Amygdala (tissue), 56 donors: ENCODE results near the gene RPS10.
"Not testable (repeated sequence)": the region's sequence is repeated elsewhere in the genome, so short reads cannot be mapped to it uniquely, and the experiment has no call there.

Source experiments
- DNase-seq, 56 donors: peaks; one replicate each; lab custom pipeline; 2025; lab: John Stamatoyannopoulos, UW

The RPS10 gene

DNA sequence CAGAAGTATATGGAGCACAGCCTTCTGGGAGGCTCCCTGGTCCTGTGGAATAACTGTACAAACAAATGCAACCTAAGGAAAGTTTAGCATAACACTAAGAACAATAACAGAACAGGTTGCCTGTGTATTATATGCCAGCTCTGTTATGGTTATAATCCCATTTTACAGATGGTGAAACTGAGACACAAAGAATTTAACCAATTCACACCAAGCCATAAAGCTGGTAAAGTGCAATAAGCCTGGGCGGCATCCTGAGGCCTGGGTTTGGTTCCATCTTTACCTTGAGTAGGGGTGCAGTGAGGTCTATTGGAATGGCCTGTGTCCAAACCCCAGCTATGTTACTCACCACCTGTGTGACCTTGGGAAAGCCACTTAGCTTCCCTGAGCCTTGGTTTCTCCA lies 25.3 kb upstream of the RPS10 start:
- no peak for DNase-seq

DNA sequence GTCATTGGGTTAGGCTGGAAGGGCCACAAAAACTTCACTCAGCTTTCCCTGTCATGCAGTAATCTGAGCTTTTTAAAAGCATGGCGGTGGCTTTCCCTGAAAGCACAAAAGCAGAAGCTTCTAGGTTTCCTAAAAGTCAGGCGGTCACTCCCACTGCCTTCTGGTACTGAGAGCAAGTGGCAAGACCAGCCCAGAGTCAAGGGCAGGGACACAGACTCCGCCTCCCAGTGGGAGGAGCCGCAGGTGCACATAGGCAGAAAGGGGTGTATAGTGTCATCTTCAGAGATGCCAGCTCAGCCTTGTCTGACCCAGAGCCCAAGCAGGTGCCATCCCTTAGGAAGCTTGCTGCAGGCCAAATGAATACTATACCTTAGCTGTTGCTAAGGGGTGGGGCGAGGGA lies 22.0 kb upstream of the RPS10 start:
- no peak for DNase-seq

DNA sequence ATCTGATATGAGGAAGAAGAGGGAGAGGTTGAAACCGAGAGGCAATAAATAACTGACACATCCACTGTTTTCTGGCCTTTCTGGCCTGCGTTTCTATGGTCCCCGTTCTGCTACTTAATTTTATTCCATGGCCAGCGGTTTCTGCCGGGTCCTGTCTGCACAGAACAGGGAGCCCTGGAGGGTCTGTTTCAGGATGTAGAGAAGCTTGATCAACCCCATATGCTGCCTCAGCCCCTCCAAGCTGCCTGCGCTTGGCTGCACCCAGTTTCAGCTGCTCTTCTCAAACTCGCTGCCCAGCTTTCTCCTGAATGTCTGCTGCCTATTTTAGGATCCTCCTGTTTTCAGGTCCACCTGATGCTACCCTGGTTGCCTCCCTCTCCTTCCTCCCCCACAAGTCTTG lies 21.5 kb upstream of the RPS10 start:
- DNase-seq, result no peak

DNA sequence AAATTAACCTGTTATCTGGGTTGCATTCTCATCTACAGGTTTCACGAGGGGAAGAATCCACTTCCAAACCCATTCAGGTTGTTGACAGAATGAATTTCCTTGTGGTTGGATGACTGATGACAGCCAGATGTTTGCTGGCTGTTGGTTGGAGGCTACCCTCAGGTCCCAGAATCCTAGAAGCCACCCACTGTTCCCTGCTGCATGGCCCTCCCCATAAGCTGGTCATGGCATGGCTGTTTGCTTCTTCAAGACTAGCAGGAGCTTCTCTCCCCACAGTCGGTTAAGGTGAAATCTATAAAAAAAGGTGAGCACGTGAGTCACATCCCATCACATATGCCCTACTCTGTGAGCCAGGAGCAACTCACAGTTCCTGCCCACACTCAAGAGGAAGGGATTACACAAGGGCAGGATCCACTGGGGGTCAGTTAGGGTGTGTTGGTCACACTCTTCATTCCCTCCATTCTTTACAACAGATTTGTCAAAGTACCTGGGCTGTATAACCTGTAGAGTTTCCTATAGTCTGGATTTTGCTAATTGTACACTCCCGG lies 19.5 kb upstream of the RPS10 start:
- no peak for DNase-seq

DNA sequence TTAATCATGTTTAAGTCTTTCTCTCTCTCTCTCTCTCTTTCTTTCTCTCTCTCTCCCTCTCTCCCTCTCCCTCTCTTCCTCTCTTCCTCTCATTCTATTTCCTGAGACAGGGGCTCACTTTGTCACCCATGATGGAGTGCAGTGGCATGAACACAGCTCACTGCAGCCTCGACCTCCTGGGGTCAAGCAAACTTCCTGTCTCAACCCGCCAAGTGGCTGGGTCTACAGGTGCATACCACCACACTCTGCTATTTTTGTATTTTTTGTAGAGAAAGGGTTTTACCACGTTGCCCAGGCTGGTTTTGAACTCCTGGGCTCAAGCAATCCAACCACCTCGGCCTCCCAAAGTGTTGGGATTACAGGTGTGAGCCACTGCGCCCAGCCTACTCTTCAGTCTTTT lies 15.7 kb upstream of the RPS10 start:
- DNase-seq, result no peak

DNA sequence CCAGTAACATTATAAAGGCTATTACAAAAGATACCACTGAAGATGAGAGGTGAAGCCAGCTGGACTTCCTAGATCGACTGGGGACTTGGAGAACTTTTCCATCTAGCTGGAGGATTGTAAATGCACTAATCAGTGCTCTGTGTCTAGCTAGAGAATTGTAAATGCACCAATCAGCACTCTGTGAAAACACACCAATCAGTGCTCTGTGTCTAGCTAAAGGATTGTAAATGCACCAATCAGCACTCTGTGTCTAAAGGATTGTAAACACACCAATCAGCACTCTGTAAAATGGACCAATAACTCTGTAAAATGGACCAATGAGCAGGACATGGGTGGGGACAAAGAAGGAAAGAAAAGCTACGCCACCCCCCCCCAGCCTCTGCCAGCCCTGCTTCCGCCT lies 13.6 kb upstream of the RPS10 start:
- DNase-seq, result no peak

DNA sequence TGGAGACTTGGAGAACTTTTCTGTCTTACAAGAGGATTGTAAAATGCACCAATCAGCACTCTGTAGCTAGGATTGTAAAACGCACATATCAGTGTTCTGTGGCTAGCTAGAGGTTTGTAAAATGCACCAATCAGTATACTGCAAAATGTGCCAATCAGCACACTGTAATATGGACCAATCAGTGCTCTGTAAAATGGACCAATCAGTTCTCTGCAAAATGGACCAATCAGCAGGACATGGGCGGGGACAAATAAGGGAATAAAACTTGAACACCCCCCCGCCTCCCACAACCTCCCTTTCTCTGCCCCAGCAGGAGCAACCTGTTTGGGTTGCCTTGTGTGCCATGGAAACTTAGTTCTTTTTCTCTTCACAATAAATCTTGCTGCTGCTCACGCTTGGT lies 12.8 kb upstream of the RPS10 start:
- no peak for DNase-seq

DNA sequence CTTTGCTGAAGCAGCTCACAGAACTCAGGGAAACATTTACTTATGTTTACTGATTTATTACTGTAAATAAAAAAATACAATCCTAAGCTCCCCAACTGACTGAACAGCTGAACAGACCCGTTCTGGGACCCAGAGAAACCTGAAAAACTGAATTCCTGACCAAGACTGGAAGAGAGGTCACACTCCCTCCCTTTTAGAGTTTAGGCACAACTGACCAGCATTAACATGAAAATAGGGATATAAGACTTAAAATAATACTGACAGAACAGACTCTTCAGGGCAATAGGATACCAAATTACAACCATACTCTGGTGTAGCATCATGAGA lies 11.7 kb upstream of the RPS10 start:
- DNase-seq, result no peak

DNA sequence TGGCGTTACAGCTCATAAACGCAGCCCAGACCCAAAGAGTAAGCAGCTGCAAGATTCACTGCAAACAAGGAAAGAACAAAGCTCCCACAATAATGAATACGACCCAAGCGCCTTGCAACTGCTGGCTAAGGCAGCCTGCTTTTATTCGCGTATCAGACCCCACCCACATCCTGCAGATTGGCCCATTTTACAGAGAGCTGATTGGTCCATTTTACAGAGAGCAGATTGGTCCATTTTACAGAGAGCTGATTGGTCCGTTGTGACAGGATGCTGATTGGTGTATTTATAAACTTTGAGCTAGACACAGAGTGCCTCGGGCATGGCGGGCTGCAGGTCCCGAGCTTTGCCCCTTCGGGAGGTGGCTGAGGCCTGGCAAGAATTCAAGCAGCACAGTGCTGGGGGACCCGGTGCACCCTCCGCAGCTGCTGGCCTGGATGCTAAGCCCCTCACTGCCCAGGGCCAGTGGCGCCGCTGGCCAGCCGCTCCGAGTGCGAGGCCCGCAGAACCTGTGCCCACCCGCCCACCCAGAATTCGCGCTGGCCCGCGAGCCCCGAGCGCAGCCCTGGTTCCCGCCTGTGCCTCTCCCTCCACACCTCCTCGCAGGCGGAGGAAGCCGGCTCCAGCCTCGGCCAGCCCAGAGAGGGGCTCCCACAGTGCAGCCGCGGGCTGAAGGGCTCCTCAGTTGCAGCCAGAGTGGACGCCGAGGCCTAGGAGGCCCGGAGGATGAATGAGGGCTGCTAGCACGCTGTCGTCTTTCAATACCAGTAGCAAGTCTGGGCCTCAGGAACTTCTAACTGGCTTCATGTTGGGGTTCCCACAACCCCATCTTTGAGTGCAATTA lies 11.2 kb upstream of the RPS10 start:
- peak in 1 of 56 donors; percentile 13 for DNase-seq

DNA sequence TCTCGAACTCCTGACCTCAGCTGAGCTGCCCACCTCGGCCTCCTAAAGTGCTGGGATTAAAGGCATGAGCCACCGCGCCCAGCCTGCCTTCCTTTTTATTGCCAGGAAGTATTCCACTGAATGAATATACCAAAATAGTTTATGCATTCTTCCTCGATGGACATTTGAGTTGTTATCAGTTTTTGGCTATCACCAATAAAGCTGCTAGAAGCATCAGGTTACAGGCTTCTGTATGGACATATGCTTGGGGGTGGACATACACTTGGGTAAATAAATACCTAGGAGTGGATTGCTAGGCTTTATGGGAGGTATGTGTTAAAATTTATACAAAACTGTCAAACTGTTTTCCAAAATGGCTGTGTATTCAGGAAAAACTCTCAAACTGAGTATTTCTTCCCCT lies 10.0 kb upstream of the RPS10 start:
- DNase-seq, result no peak

DNA sequence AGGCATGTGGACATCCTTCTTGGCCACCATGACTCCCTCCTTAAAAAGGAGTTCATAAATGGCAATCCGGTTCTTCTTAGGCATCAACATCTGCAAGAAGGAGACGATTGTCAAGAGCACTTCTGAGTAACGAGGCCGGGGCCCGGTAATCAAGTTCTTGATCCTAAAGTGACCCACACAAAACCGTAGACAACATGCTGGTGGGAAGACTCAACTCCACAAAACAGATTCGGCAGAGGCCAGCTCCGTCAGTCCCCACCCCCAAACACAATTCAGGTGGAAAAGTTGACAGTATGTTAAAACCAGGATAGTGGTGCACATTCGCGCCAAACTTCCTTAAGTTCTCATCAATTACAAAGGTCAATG lies 754 bp downstream of the RPS10 start:
- DNase-seq, result no peak

DNA sequence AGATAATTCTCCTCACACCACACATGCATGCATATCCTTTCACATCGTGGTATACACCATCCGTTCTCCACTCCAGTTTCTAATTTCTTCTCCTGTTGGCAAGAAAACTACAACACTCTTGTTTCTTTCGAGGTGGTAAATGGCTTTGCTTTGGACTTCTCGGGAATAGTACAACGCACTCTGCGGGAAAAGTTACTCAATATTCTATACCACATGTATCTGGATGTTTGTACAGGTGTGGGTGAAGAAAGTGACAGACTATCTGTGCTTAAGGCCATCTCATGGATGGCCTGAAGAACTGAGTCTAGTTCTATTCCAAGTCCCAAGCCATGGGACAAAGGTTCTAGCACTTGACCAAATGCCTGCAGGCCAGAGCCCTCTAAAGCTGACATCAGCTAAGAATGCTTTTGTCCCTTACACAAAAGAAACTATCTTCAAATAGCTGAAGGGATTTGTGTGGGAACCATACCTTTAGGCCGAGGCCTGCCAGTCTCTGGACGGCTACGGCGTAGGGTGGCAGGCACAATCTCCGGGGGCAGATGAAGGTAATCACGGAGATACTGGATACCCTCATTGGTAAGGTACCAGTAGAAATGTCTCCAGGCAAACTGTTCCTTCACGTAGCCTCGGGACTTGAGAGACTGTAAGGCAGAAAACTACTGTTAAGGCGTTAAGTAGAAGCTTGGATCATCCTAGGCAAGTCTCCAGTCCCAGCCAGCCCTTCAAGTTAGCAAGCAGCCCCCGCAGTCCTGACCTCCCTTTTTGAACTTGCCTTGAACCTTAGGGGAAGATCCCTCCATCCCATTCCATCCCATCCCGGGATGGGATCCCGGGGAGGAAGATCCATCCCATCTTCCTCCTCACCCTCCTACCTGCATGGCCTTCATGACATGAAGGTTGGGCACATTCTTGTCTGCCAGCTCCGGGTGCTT lies 1.4 kb downstream of the RPS10 start:
- DNase-seq, result no peak

DNA sequence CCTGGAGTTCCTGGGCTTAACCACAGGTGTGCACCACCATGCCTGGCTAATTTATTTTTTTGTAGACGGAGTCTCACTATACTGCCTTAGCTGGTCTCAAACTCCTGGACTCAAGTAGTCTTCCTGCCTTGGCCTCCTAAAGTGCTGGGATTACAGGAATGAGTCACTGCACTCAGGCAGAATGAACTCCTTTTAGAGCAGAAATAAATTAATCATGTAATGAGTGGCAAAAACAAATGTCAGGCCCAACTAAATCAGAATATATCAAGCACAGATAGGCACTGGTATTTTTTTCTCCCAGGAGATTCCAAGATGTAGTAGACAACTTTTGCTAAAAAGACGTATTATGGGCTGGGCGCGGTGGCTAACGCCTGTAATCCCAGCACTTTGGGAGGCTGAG lies 2.6 kb downstream of the RPS10 start:
- DNase-seq, result no peak

DNA sequence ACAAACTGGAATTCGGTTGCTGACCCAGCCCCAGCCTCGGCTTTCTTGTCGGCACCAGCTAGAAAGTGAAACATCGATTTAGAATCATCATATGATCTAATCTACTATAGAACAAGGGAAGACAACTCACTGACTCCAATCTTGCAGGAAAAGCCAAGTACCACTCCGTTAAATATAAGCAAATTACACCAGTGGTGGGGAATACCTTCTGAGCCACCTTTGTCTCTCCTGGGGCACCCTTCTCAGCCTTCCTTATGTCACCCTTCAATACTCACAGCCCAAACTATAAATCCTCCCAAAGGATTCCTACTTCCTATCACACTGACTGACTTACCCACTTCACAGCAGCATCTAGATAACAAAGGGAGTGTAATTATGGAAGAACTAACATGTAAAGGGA lies 7.5 kb downstream of the RPS10 start:
- no peak for DNase-seq

DNA sequence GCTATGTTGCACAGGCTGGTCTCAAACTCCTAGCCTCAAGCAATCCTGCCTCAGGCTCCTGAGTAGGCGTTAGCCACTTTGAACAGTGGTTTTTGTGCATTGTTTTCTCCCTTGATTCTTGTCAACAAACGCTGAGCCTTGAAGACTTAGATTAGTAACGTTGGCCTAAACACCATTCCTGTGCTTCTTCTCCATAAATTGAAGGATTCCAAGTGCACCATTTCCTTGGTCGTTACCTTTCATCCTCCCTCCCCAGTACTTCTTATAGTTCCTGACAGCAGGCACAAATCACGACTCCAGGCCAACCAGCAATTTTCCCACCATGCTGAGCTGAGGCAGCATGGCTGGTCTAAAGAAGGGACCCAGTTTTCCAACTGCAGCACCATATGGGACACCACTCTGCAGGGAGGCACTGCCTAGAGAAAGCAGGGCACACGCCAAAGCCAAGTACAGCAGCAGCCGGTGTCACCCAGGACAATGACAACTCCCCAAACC lies 8.9 kb downstream of the RPS10 start:
- no peak for DNase-seq

DNA sequence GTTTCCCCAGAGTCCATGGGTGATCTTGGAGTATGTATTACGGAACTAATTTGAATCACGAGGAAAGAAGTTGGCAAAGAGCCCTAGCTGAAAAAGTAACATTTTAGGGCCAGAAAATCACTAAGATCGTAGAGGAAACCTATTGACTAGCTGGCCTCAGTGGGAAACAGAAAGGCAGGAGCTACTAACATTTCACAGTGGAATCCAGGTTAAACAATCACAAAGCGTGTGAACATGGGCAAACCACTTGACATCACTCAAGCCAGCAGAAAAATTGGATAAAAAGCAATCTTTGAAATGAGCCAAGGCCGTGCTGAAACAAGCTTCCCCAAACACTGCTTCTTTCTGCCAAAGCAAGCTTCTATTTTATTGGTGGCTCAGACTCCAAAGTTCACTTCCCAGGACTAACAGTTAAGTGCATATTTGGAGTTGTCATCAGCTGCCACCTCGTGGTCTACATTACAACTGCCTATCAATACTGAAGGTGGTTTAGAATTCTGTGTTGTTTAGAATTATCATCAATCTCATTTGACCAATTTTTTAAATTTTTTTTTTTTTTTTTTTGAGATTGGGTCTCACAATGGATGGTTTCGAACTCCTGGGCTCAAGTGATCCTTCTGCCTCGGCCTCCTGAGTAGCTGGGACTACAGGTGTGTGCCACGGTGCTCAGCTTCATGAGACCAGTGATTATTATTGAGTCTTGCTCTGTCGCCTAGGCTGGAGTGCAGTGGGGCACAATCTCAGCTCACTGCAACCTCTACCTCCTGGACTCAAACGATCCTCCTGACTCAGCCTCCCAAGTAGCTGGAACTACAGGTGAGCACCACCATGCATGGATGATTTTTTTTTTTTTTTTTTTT lies 10.6 kb downstream of the RPS10 start:
- peak in 45 of 56 donors; percentile 4 to 81 (median 35) for DNase-seq

DNA sequence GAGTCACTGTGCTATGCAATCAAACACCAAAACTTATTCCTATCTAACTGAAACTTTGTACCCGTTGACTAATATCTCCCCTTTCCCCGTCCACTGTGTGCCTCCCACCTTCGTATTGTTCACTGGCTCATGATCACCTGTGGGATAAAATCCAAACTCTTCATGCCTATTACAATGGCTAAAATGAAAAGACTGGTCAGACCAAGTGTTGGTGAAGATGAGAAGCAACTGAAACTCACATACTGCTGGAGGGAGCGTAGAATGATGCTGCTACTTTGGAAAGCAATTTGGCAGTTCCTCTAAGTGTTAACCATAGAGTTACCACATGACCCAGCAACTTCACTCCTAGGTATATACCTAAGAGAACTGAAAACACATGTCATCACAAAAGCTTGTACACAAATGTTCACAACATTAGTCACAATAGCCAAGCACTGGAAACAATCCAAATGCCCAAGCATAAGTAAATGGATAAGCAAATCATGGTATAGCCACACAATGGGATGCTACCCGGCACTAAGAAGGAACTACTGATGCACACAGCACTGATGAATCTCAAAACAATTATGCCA lies 13.1 kb downstream of the RPS10 start:
- DNase-seq, result no peak

DNA sequence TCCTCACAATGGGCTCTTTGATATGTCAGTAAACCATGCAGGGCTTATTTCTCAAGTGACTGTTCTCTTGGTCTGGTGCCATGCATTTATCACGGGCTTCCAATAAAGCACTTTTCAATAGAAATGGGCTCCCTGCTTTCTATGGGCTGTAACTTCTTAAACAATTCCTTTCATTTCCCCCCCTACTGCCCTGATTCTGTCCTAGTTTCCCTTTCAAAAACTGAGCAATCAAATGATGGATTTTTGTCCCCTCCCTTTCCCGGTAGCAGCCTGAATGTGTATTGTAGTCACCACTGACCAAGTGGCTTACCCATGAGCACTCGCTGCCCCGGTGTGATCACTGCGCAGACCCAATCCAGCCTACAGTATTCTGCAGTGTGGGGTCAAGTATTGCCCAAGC lies 13.9 kb downstream of the RPS10 start:
- DNase-seq, result peak in 46 of 56 donors; percentile 6 to 84 (median 45)

DNA sequence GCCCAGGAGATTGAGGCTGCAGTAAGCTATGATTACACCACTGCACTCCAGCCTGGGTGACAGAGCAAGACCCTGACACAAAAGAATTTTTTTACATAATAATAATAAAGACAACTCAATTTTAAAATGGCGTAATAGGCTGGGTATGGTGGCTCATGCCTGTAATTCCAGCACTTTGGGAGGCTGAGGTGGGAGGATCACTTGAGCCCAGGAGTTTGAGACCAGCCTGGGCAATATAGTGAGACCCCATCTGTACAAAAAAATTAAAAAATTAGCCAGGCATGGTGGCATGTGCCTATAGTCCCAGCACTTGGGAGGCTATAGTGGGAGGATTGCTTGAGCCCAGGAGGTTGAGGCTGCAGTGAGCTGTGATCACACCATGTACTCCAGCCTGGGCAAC lies 18.0 kb downstream of the RPS10 start:
- not testable (repeated sequence) for DNase-seq

DNA sequence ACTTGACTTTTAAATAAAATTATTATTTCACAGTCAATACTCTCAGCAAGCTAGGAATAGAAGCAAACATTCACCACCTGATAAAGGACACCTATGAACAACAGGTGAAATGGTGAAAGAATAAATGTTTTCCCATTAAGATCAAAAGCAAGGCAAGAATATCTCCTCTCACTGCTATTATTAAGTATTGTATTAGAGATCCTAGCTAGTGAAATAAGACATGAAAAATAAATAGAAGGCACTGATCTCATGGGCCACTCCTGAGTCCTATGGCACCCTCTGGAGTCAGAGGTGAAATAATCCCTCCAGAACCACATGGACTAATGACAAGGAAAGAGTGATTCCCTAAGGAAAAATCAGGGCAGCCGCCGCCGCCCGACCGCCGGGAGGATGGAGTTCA lies 29.4 kb downstream of the RPS10 start:
- no peak for DNase-seq
